AG20443 (cell line): ENCODE data around the gene CFAP65.

Experiments used
- DNase-seq: peaks from one replicate; pipeline ENCODE4 v3.0.0; 2012; ENCODE audit warnings: low spot score, mixed read lengths

Gene CFAP65

GRCh38 chr2:219060821-219061791 lies 19.8 kb upstream of the CFAP65 start, which contains the start of gene IHH:
TSS of gene IHH (minus strand) at chr2:219060921. CDS start at chr2:219060467, 454 bp downstream.
- peak; percentile 50 for DNase-seq

GRCh38 chr2:219059725-219060682 lies 18.7 kb upstream of the CFAP65 start:
- DNase-seq: peak; percentile 32

- no peak for DNase-seq
These were observed 18.0 kb upstream of the CFAP65 start for GRCh38 chr2:219059375-219059724.

GRCh38 chr2:219058541-219059374 lies 17.4 kb upstream of the CFAP65 start:
- DNase-seq: peak; percentile 80

GRCh38 chr2:219057709-219058540 lies 16.6 kb upstream of the CFAP65 start:
- peak; percentile 92 for DNase-seq

- no peak for DNase-seq
These were observed 15.8 kb upstream of the CFAP65 start for GRCh38 chr2:219056896-219057708.

- no peak for DNase-seq
These were observed 15.0 kb upstream of the CFAP65 start for GRCh38 chr2:219056176-219056895.

- no peak for DNase-seq
These were observed 13.9 kb upstream of the CFAP65 start for GRCh38 chr2:219054956-219055903.

GRCh38 chr2:219049282-219049681 lies 8.0 kb upstream of the CFAP65 start:
- no peak for DNase-seq

- DNase-seq: peak; percentile 73
These were observed 4.7 kb upstream of the CFAP65 start for GRCh38 chr2:219045937-219046550.

- DNase-seq: no peak
These were observed 1.4 kb upstream of the CFAP65 start for GRCh38 chr2:219042750-219043149.

GRCh38 chr2:219042157-219042556 lies 841 bp upstream of the CFAP65 start:
- no peak for DNase-seq

- no peak for DNase-seq
These were observed 2.7 kb downstream of the CFAP65 start for GRCh38 chr2:219038600-219038999.

- no peak for DNase-seq
These were observed 3.4 kb downstream of the CFAP65 start for GRCh38 chr2:219037783-219038499.

GRCh38 chr2:219035942-219036341 lies 5.4 kb downstream of the CFAP65 start:
- DNase-seq: no peak

- no peak for DNase-seq
These were observed 6.5 kb downstream of the CFAP65 start for GRCh38 chr2:219034823-219035222.
